Adrenal gland (tissue), 12 donors: Measurements from ENCODE around the gene TLE6. TPM values are rescaled to one million over a fixed set of nuclear protein-coding genes. Genes with fewer than 3 reads are reported as not detected.
"Not testable (repeated sequence)": the region's sequence is repeated elsewhere in the genome, so short reads cannot be mapped to it uniquely, and the experiment has no call there.

Experiments
- DNase-seq, 7 donors: peaks; one replicate each; pipeline ENCODE4 v3.0.0-alpha.2; 2019 to 2020
- H3K27ac ChIP-seq, 5 donors: fragments of 200-600 bp; sonication (generic) in 4 of 5; 1 replicate in 3 of 5; 2 replicates in 2 of 5; pipeline versions ENCODE4 v1.5.1 to v1.8.0; 2016 to 2020; ENCODE audit warnings: mild to moderate bottlenecking in 1 of 5
- H3K27me3 ChIP-seq: fragments of 200-600 bp; 2 replicates; pipeline ENCODE4 v1.8.0; 2021
- H3K36me3 ChIP-seq, 2 donors: fragments of 200-600 bp; replicated peaks in 1 of 2; 1 replicate in 1 of 2; 2 replicates in 1 of 2; pipeline versions ENCODE4 v1.5.1 to v1.8.0; 2018 to 2022
- H3K4me1 ChIP-seq, 2 donors: fragments of 200-600 bp; replicated peaks in 1 of 2; 1 replicate in 1 of 2; 2 replicates in 1 of 2; pipeline versions ENCODE4 v1.5.1 to v1.8.0; 2018 to 2021
- H3K4me3 ChIP-seq, 4 donors: fragments of 200-600 bp; sonication (generic) in 3 of 4; one replicate each; pipeline ENCODE4 v1.5.1; 2016 to 2018
- H3K9me3 ChIP-seq, 3 donors: fragments of 200-600 bp; sonication (generic) in 1 of 3; replicated peaks in 1 of 3; 1 replicate in 2 of 3; 2 replicates in 1 of 3; pipeline versions ENCODE4 v1.5.1 to v1.8.0; 2016 to 2021
- CTCF ChIP-seq, 6 experiments: fragments of 450-650 bp in 4 of 6; fragments of 200-600 bp in 2 of 6; sonication (generic) in 1 of 6; IDR thresholded peaks; 1 replicate in 5 of 6; 2 replicates in 1 of 6; pipeline versions ENCODE4 v1.5.1 to v1.8.0; 2016 to 2021; ENCODE audit warnings: antibody characterized with exemption in 6 of 6, mild to moderate bottlenecking in 2 of 6, moderate library complexity in 1 of 6
- POLR2A ChIP-seq, 2 donors: fragments of 450-650 bp; IDR thresholded peaks; one replicate each; pipeline ENCODE4 v1.6.1; 2017; ENCODE audit warnings: antibody characterized with exemption in 2 of 2, mild to moderate bottlenecking in 2 of 2, moderate library complexity in 1 of 2
- WGBS, 4 donors: extraction: QIAGEN DNeasy Blood & Tissue Kit in 2 of 4; methylation state at CpG; one replicate each; pipeline versions ENCODE4 v1.1.5 to v1.1.7; 2013 to 2017; 5-methylcytosine and 5-hydroxymethylcytosine counted together
- intact Hi-C, 2 donors: fragments of 100-400 bp; cut with DNase I; formaldehyde crosslinking; loops; one replicate each; pipeline versions ENCODE4 v1.14.1 to v1.15.0; 2022 to 2023
- polyA plus RNA-seq, 3 donors: library from polyadenylated mRNA; stranded (reverse); fragments of 200-250 nt in 2 of 3; fragments of 350-450 nt in 1 of 3; fragmentation: Illumina TruSeq in 1 of 3; extraction: RNeasy Lipid Tissue Mini Kit (QIAGEN cat#74804) in 1 of 3; gene quantifications; one replicate each; pipeline ENCODE4 v1.2.3, GENCODE V29; 2013 to 2014
- total RNA-seq, 9 donors: library from RNA; depleted of rRNA in 4 of 9; stranded (reverse); fragments of >200 nt in 4 of 9; fragments of 120-200 nt in 1 of 9; fragmentation: NEBNext Ultra II Directional in 1 of 9; extraction: Animal tissue kit (Norgen Biotek cat#: 25700) in 1 of 9; gene quantifications; one replicate each; pipeline versions ENCODE4 v1.1.0 to v1.2.4, GENCODE V29; 2013 to 2023
- donor health status: healthy with polysubstance abuse.
- donor health status: Bipolar disorder and iron deficiency.
- donor health status: DM: yes; HTN: yes; CAD: no.
- donor health status: DM: no; HTN: no; CAD: no.
- donor health status: DM: no; HTN: no; CAD: no.
- donor health status: DM: yes; HTN: yes; CAD: no.

TLE6 gene
- total and polyA plus RNA-seq, 12 donors, result 0.48 to 13.9 (median 2.0) TPM

DNA sequence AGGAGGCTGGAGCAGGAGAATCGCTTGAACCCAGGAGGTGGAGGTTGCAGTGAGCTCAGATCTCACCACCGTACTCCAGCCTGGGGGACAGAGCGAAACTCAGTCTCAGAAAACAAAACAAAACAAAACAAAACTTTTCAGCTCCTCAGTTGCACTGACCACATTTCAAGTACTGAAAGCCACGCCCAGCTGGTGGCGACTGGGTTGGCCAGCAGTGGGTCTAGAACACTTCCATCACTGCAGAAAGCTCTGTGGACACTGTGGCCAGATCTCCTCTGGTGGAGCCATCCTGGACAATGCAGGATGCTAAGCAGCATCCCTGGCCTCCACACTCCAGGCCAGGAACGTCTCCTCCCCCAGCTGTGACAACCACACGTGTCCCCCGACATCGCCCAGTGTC, 30.6 kb downstream of the TLE6 start:
- Histone ChIP-seq H3K4me1 (no peaks in the 10 kb centered on the region), H3K27me3 (no peaks in the 10 kb centered on the region), H3K9me3 (no peaks in the 10 kb centered on the region), H3K4me3 (no peak overlapping the region), H3K27ac (no peak overlapping the region), H3K36me3 (peaks cover 0 to 20% of the 10 kb centered on the region in 2 donors)
- intact Hi-C loops, result no loop called here
- WGBS, 4 donors, result 82 to 97% (median 87%) methylated on average over 9 of the region's 9 CpGs
- TF ChIP-seq CTCF (IDR thresholded peaks at IDR 0.05) (no peak), POLR2A (IDR thresholded peaks at IDR 0.05) (no peak)
- DNase-seq, result no peak

- TF ChIP-seq POLR2A (IDR thresholded peaks at IDR 0.05) (no peak), CTCF (IDR thresholded peaks at IDR 0.05) (no peak)
- Histone ChIP-seq H3K36me3 (peaks cover 0 to 30% of the 10 kb centered on the region in 2 donors), H3K27me3 (no peaks in the 10 kb centered on the region), H3K9me3 (no peaks in the 10 kb centered on the region), H3K4me1 (no peaks in the 10 kb centered on the region), H3K27ac (no peak overlapping the region), H3K4me3 (no peak overlapping the region)
- DNase-seq, result no peak
- intact Hi-C loops, result no loop called here
- WGBS, 4 donors, result 81 to 87% (median 86%) methylated on average over 6 of the region's 6 CpGs
Measured at GRCh38 chr19:3008994-3009393, 31.6 kb downstream of the TLE6 start.

DNA sequence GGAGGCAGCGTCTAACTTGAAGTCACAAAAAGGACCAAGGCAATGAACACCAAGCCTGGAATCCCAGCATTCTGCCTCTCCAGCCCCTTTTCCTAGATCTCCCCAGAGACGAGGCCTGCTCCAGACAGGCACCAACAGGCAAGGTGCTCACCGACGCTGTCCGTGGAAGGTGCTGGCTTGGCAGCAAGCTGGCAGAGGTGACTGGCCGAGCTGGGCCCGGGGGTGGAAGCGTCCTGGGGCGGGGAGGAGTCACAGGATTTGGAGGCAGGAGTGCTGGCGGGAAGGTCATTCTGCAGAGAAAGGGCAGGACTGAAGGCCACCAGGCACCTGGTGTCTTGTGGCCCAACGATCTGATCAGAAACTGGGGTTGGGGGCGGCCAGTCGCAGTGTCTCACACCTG, 33.5 kb downstream of the TLE6 start:
- DNase-seq, result no peak
- intact Hi-C loops, result no loop called here
- H3K27me3 ChIP-seq, result no peaks in the 10 kb centered on the region
- no peak for TF ChIP-seq CTCF (IDR thresholded peaks at IDR 0.05)
- no peak overlapping the region for H3K4me3 ChIP-seq
- H3K4me1 ChIP-seq, result no peaks in the 10 kb centered on the region
- no peaks in the 10 kb centered on the region for H3K9me3 ChIP-seq
- H3K36me3 ChIP-seq, result peaks cover 0 to 30% of the 10 kb centered on the region in 2 donors
- no peak overlapping the region for H3K27ac ChIP-seq
- WGBS, 4 donors, result 77 to 93% (median 85%) methylated on average over 6 to 13 of the region's 13 CpGs

DNA sequence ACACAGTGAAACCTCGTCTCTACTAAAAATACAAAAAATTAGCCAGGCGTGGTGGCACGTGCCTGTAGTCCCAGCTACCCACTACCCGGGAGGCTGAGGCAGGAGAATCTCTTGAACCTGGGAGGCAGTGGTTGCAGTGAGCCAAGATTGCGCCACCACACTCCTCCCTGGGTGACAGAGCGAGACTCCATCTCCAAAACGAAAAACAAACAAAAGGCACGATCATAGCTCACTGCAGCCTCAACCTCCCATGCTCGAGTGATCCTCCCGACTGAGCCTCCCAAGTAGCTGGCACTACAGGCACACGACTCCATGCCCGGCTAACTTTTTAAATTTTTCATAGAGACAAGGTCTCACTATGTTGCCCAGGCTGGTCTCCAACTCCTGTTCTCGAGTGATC, 34.7 kb downstream of the TLE6 start:
- H3K27ac ChIP-seq, H3K27me3 ChIP-seq, intact Hi-C loops, DNase-seq, H3K4me3 ChIP-seq, H3K9me3 ChIP-seq, H3K4me1 ChIP-seq: not testable (repeated sequence)
- WGBS, 4 donors, result 88 to 91% (median 89%) methylated on average over 6 to 13 of the region's 13 CpGs
- H3K36me3 ChIP-seq, result peaks cover 0 to 30% of the 10 kb centered on the region in 2 donors

DNA sequence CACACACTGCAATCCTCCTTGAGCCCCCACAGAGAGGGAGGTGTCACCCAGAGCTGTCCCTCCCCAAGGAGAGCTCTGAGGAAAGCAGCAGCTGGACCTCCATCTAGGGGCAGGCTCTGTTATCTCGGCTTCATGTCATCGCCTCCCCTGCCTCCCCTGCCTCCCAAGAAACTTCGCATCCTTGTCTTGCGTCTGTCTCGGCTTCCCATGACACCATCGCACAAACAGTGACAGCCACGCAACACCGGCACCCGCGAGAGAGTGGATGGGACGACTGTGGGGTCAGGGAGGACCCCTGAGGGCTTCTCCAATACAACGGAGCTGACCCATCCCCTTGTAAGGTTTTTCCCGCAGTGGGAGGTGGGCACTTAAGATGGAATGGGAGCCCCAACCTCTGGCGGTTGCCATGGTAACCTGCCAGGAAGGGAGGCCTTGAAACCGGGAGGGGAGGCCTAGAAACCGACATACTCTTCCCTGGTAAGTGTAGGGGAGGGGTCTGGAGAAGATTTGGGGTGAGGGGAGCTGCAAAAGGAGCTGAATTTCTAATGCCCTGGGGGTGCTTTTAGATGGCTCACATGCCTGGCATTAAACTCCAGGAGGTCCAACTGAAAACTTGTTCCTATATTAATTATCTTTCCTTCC, 35.4 kb downstream of the TLE6 start:
- 77 to 85% (median 81%) methylated on average over 5 to 16 of the region's 16 CpGs for WGBS, 4 donors
- Histone ChIP-seq H3K9me3 (no peaks in the 10 kb centered on the region), H3K4me1 (no peaks in the 10 kb centered on the region), H3K27me3 (no peaks in the 10 kb centered on the region), H3K4me3 (no peak overlapping the region), H3K36me3 (peaks cover 0 to 30% of the 10 kb centered on the region in 2 donors), H3K27ac (no peak overlapping the region)
- TF ChIP-seq POLR2A (IDR thresholded peaks at IDR 0.05), result no peak
- no peak for TF ChIP-seq CTCF (IDR thresholded peaks at IDR 0.05)
- intact Hi-C loops, result no loop called here
- no peak for DNase-seq
